ENCODE measurements around the gene KRTAP5-9. TPM values are rescaled to one million over a fixed set of nuclear protein-coding genes. Genes with fewer than 3 reads are reported as not detected.

KRTAP5-9 gene
- total and polyA plus RNA-seq, 2 experiments from 2014 or later, result 0.24 TPM; not detected in 1

GRCh38 chr11:71518506-71519471, 29.4 kb upstream of the KRTAP5-9 start:
- Mint-ChIP-seq H3K9me3 (0 out of 3 replicates have a peak, but pooled peaks cover under 1% of the 10 kb centered on the region), H3K36me3 (ENCODE audit: low read depth) (no peaks in the 10 kb centered on the region), H3K4me3 (no peak overlapping the region), H3K4me1 (no peaks in the 10 kb centered on the region), H3K27me3 (ENCODE audit: insufficient read depth, low read depth, poor library complexity) (peaks cover 5% of the 10 kb centered on the region), H3K27ac (no peak overlapping the region)
- Histone ChIP-seq H3K9me2 (ENCODE audit: insufficient read depth) (0 out of 2 replicates have a peak, but pooled peaks cover 3% of the 10 kb centered on the region), H3K4me1 (ENCODE audit: insufficient read depth) (no peaks in the 10 kb centered on the region), H3F3A (replicated peaks; ENCODE audit: low read depth) (no peaks in the 10 kb centered on the region), H3K4me3 (no peak overlapping the region), H3K27me3 (ENCODE audit: insufficient read depth) (no peaks in the 10 kb centered on the region), H2AFZ (peak overlapping the region; percentile 56; the same call in 1 of the 2 replicates), H3K27ac (ENCODE audit: low read depth) (no peak overlapping the region), H3K36me3 (ENCODE audit: insufficient read depth) (no peaks in the 10 kb centered on the region), H3K4me2 (no peak overlapping the region), H3K79me2 (replicated peaks; ENCODE audit: insufficient read depth) (no peaks in the 10 kb centered on the region), H4K20me1 (replicated peaks; ENCODE audit: insufficient read depth) (no peaks in the 10 kb centered on the region)
- ATAC-seq, result peak; percentile 30; the same call in 2 of the 3 replicates
- no peak for TF ChIP-seq EZH2 (IDR thresholded peaks at IDR 0.05; ENCODE audit: low read depth, unreplicated experiment)
- TF ChIP-seq JUNB (IDR thresholded peaks at IDR 0.05; ENCODE audit: unreplicated experiment), result no peak
- no peak for TF ChIP-seq NANOG (IDR thresholded peaks at IDR 0.05; ENCODE audit: borderline replicate concordance)
- 0 out of 4 replicates have a peak, but pooled peaks of 1 of the 2 experiments have one; percentile 5 for TF ChIP-seq CTCF (conservative IDR thresholded peaks at IDR 0.05; ENCODE audit: low read depth in 2 of 2)
- DNase-seq (ENCODE audit: low spot score), result no peak

- H3K9me3 Mint-ChIP-seq, result no peaks in the 10 kb centered on the region
- no peaks in the 10 kb centered on the region for H3K36me3 Mint-ChIP-seq (ENCODE audit: low read depth)
- H3K4me3 Mint-ChIP-seq, result no peak overlapping the region
- Histone ChIP-seq H3K27ac (ENCODE audit: low read depth) (no peak overlapping the region), H3K79me2 (replicated peaks; ENCODE audit: insufficient read depth) (no peaks in the 10 kb centered on the region), H2AFZ (peak overlapping the region; percentile 56; the same call in 1 of the 2 replicates), H3F3A (replicated peaks; ENCODE audit: low read depth) (no peaks in the 10 kb centered on the region), H4K20me1 (replicated peaks; ENCODE audit: insufficient read depth) (no peaks in the 10 kb centered on the region), H3K9me2 (ENCODE audit: insufficient read depth) (0 out of 2 replicates have a peak, but pooled peaks cover 6% of the 10 kb centered on the region), H3K4me3 (no peak overlapping the region), H3K27me3 (ENCODE audit: insufficient read depth) (no peaks in the 10 kb centered on the region), H3K4me2 (no peak overlapping the region), H3K4me1 (ENCODE audit: insufficient read depth) (no peaks in the 10 kb centered on the region), H3K36me3 (ENCODE audit: insufficient read depth) (no peaks in the 10 kb centered on the region)
- peaks cover 5% of the 10 kb centered on the region for H3K27me3 Mint-ChIP-seq (ENCODE audit: insufficient read depth, low read depth, poor library complexity)
- no peak for DNase-seq (ENCODE audit: low spot score)
- ATAC-seq, result no peak
- TF ChIP-seq ZNF331 (CRISPR knock-in tag; IDR thresholded peaks at IDR 0.05; ENCODE audit: low read depth) (no peak), CREB1 (CRISPR knock-in tag; IDR thresholded peaks at IDR 0.05; ENCODE audit: low read depth) (no peak), CTCF (conservative IDR thresholded peaks at IDR 0.05; ENCODE audit: low read depth in 2 of 2) (no peak), NANOG (IDR thresholded peaks at IDR 0.05; ENCODE audit: borderline replicate concordance) (no peak), EZH2phosphoT487 (IDR thresholded peaks at IDR 0.05; ENCODE audit: unreplicated experiment) (no peak), JUNB (IDR thresholded peaks at IDR 0.05; ENCODE audit: unreplicated experiment) (no peak), EZH2 (IDR thresholded peaks at IDR 0.05; ENCODE audit: low read depth, unreplicated experiment) (no peak)
- TF ChIP-seq, protein P1, sequence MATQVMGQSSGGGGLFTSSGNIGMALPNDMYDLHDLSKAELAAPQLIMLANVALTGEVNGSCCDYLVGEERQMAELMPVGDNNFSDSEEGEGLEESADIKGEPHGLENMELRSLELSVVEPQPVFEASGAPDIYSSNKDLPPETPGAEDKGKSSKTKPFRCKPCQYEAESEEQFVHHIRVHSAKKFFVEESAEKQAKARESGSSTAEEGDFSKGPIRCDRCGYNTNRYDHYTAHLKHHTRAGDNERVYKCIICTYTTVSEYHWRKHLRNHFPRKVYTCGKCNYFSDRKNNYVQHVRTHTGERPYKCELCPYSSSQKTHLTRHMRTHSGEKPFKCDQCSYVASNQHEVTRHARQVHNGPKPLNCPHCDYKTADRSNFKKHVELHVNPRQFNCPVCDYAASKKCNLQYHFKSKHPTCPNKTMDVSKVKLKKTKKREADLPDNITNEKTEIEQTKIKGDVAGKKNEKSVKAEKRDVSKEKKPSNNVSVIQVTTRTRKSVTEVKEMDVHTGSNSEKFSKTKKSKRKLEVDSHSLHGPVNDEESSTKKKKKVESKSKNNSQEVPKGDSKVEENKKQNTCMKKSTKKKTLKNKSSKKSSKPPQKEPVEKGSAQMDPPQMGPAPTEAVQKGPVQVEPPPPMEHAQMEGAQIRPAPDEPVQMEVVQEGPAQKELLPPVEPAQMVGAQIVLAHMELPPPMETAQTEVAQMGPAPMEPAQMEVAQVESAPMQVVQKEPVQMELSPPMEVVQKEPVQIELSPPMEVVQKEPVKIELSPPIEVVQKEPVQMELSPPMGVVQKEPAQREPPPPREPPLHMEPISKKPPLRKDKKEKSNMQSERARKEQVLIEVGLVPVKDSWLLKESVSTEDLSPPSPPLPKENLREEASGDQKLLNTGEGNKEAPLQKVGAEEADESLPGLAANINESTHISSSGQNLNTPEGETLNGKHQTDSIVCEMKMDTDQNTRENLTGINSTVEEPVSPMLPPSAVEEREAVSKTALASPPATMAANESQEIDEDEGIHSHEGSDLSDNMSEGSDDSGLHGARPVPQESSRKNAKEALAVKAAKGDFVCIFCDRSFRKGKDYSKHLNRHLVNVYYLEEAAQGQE (IDR thresholded peaks at IDR 0.05; ENCODE audit: unreplicated experiment), result no peak
- TF ChIP-seq, protein P2, sequence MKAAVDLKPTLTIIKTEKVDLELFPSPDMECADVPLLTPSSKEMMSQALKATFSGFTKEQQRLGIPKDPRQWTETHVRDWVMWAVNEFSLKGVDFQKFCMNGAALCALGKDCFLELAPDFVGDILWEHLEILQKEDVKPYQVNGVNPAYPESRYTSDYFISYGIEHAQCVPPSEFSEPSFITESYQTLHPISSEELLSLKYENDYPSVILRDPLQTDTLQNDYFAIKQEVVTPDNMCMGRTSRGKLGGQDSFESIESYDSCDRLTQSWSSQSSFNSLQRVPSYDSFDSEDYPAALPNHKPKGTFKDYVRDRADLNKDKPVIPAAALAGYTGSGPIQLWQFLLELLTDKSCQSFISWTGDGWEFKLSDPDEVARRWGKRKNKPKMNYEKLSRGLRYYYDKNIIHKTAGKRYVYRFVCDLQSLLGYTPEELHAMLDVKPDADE (IDR thresholded peaks at IDR 0.05), result no peak
- H3K4me1 Mint-ChIP-seq, result no peaks in the 10 kb centered on the region
- H3K27ac Mint-ChIP-seq, result no peak overlapping the region
These were observed 28.7 kb upstream of the KRTAP5-9 start for GRCh38 chr11:71519546-71519945.
